HL-60 (cell line): ENCODE measurements around the gene PGAP3.
A peak's percentile ranks its signal among the peaks of the same experiment; 100 is the strongest.

Experiments
- DNase-seq, 2 experiments: peaks; one replicate each; pipeline ENCODE4 v3.0.0-alpha.2; 2010 to 2020; ENCODE audit warnings: low read depth in 1 of 2, low spot score in 1 of 2
- H3K27ac ChIP-seq: fragments of 250-450 bp; sonication (Bioruptor Pico); replicated peaks from 2 replicates; pipeline ENCODE4 v1.5.1; 2020; ENCODE audit warnings: mild to moderate bottlenecking, moderate library complexity
- H3K27me3 ChIP-seq: fragments of 250-450 bp; sonication (Bioruptor Pico); 2 replicates; pipeline ENCODE4 v1.5.1; 2021; ENCODE audit warnings: mild to moderate bottlenecking, moderate library complexity; ENCODE audit not compliant: insufficient read depth, poor library complexity, severe bottlenecking
- H3K4me3 ChIP-seq: replicated peaks from 2 replicates; pipeline ENCODE4 v1.5.1; 2011; ENCODE audit warnings: mild to moderate bottlenecking, control low read depth, low read length; ENCODE audit not compliant: insufficient read depth
- GABPA ChIP-seq: IDR thresholded peaks from 2 replicates; pipeline ENCODE4 v1.6.1; 2012; ENCODE audit warnings: low read depth
- POLR2AphosphoS5 ChIP-seq: IDR thresholded peaks from 2 replicates; pipeline ENCODE4 v1.6.1; 2012; ENCODE audit warnings: low read depth
- SPI1 ChIP-seq: IDR thresholded peaks from 2 replicates; pipeline ENCODE4 v1.6.1; 2012; ENCODE audit warnings: low read depth, mild to moderate bottlenecking, borderline replicate concordance
- TF ChIP-seq, protein P1 (sequence below): IDR thresholded peaks from 2 replicates; pipeline ENCODE4 v1.6.1; 2012; ENCODE audit warnings: low read depth; ENCODE audit not compliant: insufficient replicate concordance
- TF ChIP-seq, protein P2 (sequence below): IDR thresholded peaks from one replicate; pipeline ENCODE4 v1.5.1; 2011; ENCODE audit warnings: low read length, control low read depth, inconsistent platforms; ENCODE audit not compliant: insufficient read depth

PGAP3 gene

DNA sequence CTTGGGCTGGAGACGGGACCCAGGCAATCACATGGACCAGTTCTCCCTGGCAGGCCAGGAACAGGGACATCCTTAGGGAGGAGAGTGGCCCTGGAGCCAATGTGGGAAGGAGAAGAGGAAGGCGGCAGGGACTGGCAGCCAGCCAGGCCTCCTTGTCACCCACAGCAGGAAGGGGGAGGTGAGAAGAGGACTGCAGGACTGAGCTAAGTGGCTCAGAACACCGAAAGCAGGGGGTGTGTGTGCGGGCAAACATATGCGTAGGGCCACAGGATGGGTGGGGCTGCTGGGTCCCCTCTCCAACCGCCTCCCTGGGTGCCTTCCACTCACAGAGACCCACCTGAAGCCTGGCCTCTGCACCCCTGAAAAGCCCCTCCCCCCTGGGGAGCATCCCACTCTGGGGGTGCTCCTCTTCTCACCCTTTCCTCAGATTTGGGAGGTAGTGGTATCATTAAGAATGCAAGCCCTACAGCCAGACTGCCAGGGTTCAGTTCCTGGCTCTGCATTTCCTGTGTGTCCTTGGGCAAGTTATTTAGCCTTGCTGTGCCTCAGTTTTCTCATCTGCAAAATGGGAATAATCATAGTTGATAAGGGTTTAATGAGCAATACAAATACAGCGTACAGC is 11.5 kb downstream of the PGAP3 start:
- DNase-seq = peak; percentile 46 to 78
- no peak overlapping the region for H3K27ac ChIP-seq
- H3K4me3 ChIP-seq = no peak overlapping the region
- peaks cover 2% of the 10 kb centered on the region for H3K27me3 ChIP-seq
- TF ChIP-seq POLR2AphosphoS5 (no peak), GABPA (no peak), SPI1 (no peak)
- TF ChIP-seq, protein P1, sequence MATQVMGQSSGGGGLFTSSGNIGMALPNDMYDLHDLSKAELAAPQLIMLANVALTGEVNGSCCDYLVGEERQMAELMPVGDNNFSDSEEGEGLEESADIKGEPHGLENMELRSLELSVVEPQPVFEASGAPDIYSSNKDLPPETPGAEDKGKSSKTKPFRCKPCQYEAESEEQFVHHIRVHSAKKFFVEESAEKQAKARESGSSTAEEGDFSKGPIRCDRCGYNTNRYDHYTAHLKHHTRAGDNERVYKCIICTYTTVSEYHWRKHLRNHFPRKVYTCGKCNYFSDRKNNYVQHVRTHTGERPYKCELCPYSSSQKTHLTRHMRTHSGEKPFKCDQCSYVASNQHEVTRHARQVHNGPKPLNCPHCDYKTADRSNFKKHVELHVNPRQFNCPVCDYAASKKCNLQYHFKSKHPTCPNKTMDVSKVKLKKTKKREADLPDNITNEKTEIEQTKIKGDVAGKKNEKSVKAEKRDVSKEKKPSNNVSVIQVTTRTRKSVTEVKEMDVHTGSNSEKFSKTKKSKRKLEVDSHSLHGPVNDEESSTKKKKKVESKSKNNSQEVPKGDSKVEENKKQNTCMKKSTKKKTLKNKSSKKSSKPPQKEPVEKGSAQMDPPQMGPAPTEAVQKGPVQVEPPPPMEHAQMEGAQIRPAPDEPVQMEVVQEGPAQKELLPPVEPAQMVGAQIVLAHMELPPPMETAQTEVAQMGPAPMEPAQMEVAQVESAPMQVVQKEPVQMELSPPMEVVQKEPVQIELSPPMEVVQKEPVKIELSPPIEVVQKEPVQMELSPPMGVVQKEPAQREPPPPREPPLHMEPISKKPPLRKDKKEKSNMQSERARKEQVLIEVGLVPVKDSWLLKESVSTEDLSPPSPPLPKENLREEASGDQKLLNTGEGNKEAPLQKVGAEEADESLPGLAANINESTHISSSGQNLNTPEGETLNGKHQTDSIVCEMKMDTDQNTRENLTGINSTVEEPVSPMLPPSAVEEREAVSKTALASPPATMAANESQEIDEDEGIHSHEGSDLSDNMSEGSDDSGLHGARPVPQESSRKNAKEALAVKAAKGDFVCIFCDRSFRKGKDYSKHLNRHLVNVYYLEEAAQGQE = no peak
- TF ChIP-seq, protein P2, sequence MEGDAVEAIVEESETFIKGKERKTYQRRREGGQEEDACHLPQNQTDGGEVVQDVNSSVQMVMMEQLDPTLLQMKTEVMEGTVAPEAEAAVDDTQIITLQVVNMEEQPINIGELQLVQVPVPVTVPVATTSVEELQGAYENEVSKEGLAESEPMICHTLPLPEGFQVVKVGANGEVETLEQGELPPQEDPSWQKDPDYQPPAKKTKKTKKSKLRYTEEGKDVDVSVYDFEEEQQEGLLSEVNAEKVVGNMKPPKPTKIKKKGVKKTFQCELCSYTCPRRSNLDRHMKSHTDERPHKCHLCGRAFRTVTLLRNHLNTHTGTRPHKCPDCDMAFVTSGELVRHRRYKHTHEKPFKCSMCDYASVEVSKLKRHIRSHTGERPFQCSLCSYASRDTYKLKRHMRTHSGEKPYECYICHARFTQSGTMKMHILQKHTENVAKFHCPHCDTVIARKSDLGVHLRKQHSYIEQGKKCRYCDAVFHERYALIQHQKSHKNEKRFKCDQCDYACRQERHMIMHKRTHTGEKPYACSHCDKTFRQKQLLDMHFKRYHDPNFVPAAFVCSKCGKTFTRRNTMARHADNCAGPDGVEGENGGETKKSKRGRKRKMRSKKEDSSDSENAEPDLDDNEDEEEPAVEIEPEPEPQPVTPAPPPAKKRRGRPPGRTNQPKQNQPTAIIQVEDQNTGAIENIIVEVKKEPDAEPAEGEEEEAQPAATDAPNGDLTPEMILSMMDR = no peak

DNA sequence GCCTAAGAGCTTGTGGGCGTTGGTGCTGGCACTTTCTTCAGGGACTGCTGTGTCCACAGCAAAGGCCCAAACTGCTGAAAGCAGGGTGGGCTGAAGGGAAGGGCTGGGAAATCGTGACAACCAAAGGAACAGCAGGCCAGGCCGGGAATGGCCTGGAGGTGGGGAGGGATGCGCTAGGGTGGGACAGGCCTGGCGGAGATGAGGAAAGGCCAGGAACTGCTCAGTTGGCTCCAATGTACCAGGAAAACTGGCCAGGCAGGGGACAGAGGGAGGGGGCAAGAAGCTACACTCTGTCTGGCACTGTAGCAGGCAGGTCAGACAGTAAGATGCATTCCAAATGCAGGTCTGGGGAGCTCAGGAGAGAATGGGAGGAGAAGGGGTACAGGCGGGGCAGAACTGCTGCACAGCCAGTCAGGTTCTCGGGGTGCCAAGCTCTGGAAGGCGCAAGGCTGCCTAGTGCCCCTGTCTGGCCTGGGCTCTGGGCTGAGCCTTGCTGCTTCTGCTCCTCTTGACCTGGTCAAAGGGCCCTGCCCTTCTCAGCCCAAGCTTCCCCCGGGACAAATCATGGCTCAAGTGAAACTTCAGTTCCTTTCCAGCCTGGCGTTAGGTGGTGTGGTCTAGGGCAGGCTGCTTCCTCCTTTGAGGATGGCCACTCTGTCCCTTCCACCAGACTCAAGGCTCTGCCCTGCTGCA is 12.3 kb downstream of the PGAP3 start:
- Histone ChIP-seq H3K4me3 (no peak overlapping the region), H3K27ac (no peak overlapping the region), H3K27me3 (peaks cover 4% of the 10 kb centered on the region)
- TF ChIP-seq POLR2AphosphoS5 = no peak
- DNase-seq = no peak

DNA sequence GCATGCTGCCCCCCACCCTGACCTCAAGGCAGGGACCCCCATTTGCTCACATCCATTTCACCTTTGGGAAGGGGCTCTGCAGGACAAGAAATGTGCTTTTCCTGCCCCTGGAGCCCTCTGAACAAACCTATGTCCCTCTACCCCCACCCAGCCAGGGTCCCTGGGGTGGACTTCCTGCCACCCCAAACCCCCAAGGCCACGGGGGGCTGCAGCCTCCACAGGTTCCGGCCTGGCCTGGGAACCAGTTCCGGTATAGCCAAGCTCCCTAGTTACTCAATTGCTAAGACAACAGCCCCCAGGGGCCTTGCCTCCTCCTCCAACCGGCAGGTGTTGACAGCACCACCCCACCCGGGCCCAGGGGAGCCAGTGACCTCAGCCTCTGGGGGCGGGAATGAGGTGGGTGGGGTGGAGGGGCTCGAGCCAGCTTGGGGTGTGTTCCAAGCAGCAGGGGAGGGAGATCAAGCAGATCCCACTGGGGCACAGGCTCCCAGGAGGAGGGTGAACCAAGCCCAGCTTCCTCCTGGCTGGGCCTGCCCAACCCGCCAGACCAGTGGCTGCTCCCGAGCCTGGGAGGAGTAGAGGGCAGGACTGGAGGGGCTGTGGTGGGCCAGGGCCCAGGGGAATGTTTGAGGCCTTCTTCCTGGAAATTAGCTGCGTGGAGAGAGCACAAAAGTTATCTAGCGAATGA is 13.0 kb downstream of the PGAP3 start:
- TF ChIP-seq POLR2AphosphoS5 (no peak), GABPA (no peak), SPI1 (no peak)
- TF ChIP-seq, protein P2 = no peak
- TF ChIP-seq, protein P1 = no peak
- DNase-seq = no peak
- Histone ChIP-seq H3K4me3 (no peak overlapping the region), H3K27ac (no peak overlapping the region), H3K27me3 (peaks cover 11% of the 10 kb centered on the region)

DNA sequence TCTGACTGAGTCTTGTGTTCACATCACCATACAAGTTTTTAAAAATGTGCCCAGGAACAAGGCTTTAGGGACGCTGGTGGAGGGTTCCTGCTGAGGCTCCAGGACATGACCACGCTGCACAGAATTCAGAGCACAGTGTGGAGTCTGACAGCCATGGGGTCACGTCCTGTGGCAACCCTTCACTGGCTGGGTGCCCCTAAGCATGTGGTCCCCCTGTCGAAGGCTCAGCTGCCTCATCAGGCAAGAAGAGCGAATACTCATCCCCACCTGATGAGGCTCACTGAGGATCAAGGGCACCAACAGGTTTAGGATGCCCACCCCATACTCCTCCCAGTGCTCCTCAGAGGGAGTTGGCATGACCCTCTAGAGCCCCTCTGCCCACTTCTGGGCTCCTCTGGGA is 13.7 kb downstream of the PGAP3 start:
- DNase-seq = no peak
- TF ChIP-seq, protein P2 = no peak
- TF ChIP-seq GABPA (no peak), SPI1 (no peak), POLR2AphosphoS5 (no peak)
- TF ChIP-seq, protein P1 = no peak
- peaks cover 17% of the 10 kb centered on the region for H3K27me3 ChIP-seq
- H3K4me3 ChIP-seq = no peak overlapping the region
- H3K27ac ChIP-seq = no peak overlapping the region
